Gastrocnemius medialis (tissue), 4 donors: Measurements from ENCODE around the gene HBS1L. TPM values are rescaled to one million over a fixed set of nuclear protein-coding genes. Genes with fewer than 3 reads are reported as not detected.

Experiments
- ATAC-seq, 2 donors: fragments of 150-250 bp; one replicate each; pipeline ENCODE4 v1.9.1; 2016
- DNase-seq, 2 donors: peaks; one replicate each; pipeline ENCODE4 v3.0.0-alpha.2; 2019
- H3K27ac ChIP-seq, 4 donors: fragments of 200-600 bp; sonication (generic); 1 replicate in 1 of 4; 2 replicates in 3 of 4; pipeline ENCODE4 v1.5.1; 2016 to 2018; ENCODE audit warnings: mild to moderate bottlenecking in 2 of 4, moderate library complexity in 1 of 4
- H3K27me3 ChIP-seq, 3 donors: fragments of 200-600 bp; sonication (generic) in 2 of 3; 1 replicate in 1 of 3; 2 replicates in 2 of 3; pipeline versions ENCODE4 v1.5.1 to v1.6.0; 2016 to 2019; ENCODE audit warnings: mild to moderate bottlenecking in 1 of 3, moderate library complexity in 1 of 3
- H3K36me3 ChIP-seq, 2 donors: fragments of 200-600 bp; sonication (generic) in 1 of 2; one replicate each; pipeline ENCODE4 v1.5.1; 2017 to 2018
- H3K4me1 ChIP-seq, 2 donors: fragments of 200-600 bp; sonication (generic) in 1 of 2; one replicate each; pipeline ENCODE4 v1.5.1; 2016 to 2017; ENCODE audit warnings: mild to moderate bottlenecking in 2 of 2
- H3K4me3 ChIP-seq, 4 donors: fragments of 200-600 bp; sonication (generic) in 3 of 4; 1 replicate in 1 of 4; 2 replicates in 3 of 4; pipeline ENCODE4 v1.5.1; 2016 to 2019; ENCODE audit warnings: mild to moderate bottlenecking in 2 of 4
- H3K9me3 ChIP-seq, 3 donors: fragments of 200-600 bp; sonication (generic) in 2 of 3; 1 replicate in 1 of 3; 2 replicates in 2 of 3; pipeline ENCODE4 v1.5.1; 2016 to 2019
- POLR2A ChIP-seq, 2 donors: fragments of 450-650 bp; IDR thresholded peaks; one replicate each; pipeline ENCODE4 v1.6.1; 2017; ENCODE audit warnings: antibody characterized with exemption in 2 of 2, mild to moderate bottlenecking in 2 of 2, moderate library complexity in 2 of 2
- in situ Hi-C, 4 donors: fragments of 200-750 bp; cut with MboI; loops; one replicate each; pipeline versions ENCODE4 v1.15.0 to v1.8.0; 2017; ENCODE audit warnings: low sequenced_read_pairs in 4 of 4
- intact Hi-C: fragments of 100-400 bp; cut with DNase I; formaldehyde crosslinking; loops from one replicate; pipeline ENCODE4 v1.15.1; 2023; ENCODE audit warnings: low total_unique reads
- total RNA-seq, 4 donors: library from RNA; depleted of rRNA; stranded (reverse); fragments of >200 nt; gene quantifications; one replicate each; pipeline versions ENCODE4 v1.1.0 to v1.2.3, GENCODE V29; 2016
- TF ChIP-seq, protein P1 (sequence below), 5 experiments: fragments of 450-650 bp in 3 of 5; fragments of 200-600 bp in 2 of 5; sonication (generic) in 2 of 5; IDR thresholded peaks in 4 of 5; conservative IDR thresholded peaks in 1 of 5; 1 replicate in 4 of 5; 2 replicates in 1 of 5; pipeline ENCODE4 v1.5.1; 2016 to 2019; ENCODE audit warnings: antibody characterized with exemption in 5 of 5, mild to moderate bottlenecking in 3 of 5, moderate library complexity in 3 of 5

The HBS1L gene
- total RNA-seq, 4 donors from 2014 or later: 97.9 to 139 (median 120) TPM

DNA sequence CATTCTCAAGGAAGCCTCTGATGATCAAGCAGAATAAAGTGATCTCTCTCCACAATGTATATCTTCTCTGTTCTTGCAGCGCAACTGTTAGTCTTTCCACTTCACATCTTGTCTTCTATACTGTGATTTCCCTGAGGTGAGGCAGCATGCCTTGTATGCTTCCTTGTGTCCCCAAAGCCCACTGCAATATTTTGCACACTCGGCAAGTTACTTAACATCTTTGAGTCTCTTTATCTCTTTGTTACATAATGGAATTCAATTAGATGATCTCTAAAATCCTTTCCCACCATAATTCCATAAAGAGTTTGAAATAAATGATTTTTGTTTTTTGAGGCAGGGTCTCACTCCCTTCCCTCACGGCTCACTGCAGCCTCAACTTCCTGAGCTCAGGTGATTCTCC, 64.4 kb downstream of the HBS1L start:
- in situ Hi-C loops: no loop called here
- intact Hi-C loops: no loop called here
- no peak for ATAC-seq
- Histone ChIP-seq H3K9me3 (no peaks in the 10 kb centered on the region), H3K36me3 (peaks cover 0 to 68% of the 10 kb centered on the region in 2 donors), H3K27me3 (no peaks in the 10 kb centered on the region), H3K4me3 (no peak overlapping the region), H3K27ac (no peak overlapping the region), H3K4me1 (no peaks in the 10 kb centered on the region)
- TF ChIP-seq POLR2A (IDR thresholded peaks at IDR 0.05): no peak
- TF ChIP-seq, protein P1, sequence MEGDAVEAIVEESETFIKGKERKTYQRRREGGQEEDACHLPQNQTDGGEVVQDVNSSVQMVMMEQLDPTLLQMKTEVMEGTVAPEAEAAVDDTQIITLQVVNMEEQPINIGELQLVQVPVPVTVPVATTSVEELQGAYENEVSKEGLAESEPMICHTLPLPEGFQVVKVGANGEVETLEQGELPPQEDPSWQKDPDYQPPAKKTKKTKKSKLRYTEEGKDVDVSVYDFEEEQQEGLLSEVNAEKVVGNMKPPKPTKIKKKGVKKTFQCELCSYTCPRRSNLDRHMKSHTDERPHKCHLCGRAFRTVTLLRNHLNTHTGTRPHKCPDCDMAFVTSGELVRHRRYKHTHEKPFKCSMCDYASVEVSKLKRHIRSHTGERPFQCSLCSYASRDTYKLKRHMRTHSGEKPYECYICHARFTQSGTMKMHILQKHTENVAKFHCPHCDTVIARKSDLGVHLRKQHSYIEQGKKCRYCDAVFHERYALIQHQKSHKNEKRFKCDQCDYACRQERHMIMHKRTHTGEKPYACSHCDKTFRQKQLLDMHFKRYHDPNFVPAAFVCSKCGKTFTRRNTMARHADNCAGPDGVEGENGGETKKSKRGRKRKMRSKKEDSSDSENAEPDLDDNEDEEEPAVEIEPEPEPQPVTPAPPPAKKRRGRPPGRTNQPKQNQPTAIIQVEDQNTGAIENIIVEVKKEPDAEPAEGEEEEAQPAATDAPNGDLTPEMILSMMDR (IDR thresholded peaks at IDR 0.05 in 4 of 5, conservative IDR thresholded peaks at IDR 0.05 in 1 of 5): no peak
- no peak for DNase-seq

DNA sequence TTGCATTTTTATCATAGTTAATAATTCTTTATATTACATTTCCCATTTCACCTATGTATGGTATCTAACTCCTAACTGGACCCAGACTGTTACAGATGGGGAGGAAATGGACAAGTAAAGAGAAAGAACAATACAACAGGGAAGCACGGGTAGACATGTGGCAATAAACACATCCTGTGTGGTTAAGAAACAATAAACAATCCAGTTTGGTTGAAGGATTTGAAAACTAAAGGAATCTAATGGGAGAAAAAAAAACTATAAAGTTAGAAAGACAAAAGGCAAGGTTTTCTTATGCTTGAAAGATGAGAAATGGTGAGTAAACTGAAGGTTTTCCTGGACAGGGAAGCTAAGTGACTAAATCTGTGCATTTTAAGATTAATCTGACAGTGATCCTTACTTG, 69.8 kb downstream of the HBS1L start:
- in situ Hi-C loops (no loop called here), intact Hi-C loops (no loop called here)
- Histone ChIP-seq H3K27me3 (no peaks in the 10 kb centered on the region), H3K4me3 (no peak overlapping the region), H3K27ac (no peak overlapping the region), H3K9me3 (no peaks in the 10 kb centered on the region), H3K4me1 (no peaks in the 10 kb centered on the region), H3K36me3 (peaks cover 0 to 58% of the 10 kb centered on the region in 2 donors)
- ATAC-seq (no peak), DNase-seq (no peak)
- TF ChIP-seq, protein P1 (IDR thresholded peaks at IDR 0.05 in 4 of 5, conservative IDR thresholded peaks at IDR 0.05 in 1 of 5): no peak
- TF ChIP-seq POLR2A (IDR thresholded peaks at IDR 0.05): no peak

DNA sequence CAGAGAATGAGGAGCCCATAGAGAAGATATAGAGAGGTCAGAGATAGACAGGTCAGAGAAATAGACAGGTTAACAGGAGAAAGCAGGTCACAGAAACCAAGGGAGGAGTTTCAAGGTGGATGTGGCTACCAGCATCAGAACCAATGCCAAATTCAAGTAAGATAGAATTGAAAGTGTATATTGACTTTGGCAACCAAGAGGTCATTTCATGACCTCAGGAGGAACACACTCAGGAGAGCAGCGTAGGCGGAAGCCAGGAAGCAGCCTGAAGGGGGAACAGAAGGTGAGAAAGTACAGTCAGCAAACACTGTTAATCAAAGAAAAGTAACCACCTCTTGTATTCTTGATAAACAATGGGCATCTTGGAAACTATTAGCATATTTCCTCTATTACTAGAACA, 70.8 kb downstream of the HBS1L start:
- in situ Hi-C loops: no loop called here
- peaks cover 0 to 64% of the 10 kb centered on the region in 2 donors for H3K36me3 ChIP-seq
- intact Hi-C loops: no loop called here
- no peaks in the 10 kb centered on the region for H3K9me3 ChIP-seq
- no peak for DNase-seq
- no peaks in the 10 kb centered on the region for H3K4me1 ChIP-seq
- TF ChIP-seq, protein P1 (IDR thresholded peaks at IDR 0.05 in 4 of 5, conservative IDR thresholded peaks at IDR 0.05 in 1 of 5): no peak
- no peak for TF ChIP-seq POLR2A (IDR thresholded peaks at IDR 0.05)
- no peak for ATAC-seq
- H3K4me3 ChIP-seq: no peak overlapping the region
- no peak overlapping the region for H3K27ac ChIP-seq
- no peaks in the 10 kb centered on the region for H3K27me3 ChIP-seq

DNA sequence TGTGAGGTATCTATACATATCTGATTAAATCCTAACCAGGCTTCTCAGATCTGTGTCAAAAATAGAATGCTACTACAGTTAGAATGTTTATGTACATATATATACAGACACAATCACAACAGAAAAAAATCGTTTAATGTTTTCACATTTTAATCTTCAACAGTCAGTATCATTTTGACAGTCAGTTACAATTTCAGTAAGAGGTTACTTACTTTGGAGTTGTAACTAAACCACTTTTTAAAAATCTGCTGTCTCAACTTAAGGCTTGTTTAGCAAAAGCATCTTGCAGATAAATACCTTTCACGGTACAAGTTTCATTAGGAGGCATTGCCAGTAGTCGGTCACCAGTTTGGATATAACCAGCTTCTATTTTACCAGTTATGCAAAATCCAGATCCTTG, 72.5 kb downstream of the HBS1L start:
- Histone ChIP-seq H3K36me3 (peaks cover 0 to 69% of the 10 kb centered on the region in 2 donors), H3K9me3 (no peaks in the 10 kb centered on the region), H3K4me1 (no peaks in the 10 kb centered on the region), H3K27me3 (no peaks in the 10 kb centered on the region), H3K27ac (no peak overlapping the region), H3K4me3 (no peak overlapping the region)
- DNase-seq (no peak), ATAC-seq (no peak)
- no peak for TF ChIP-seq POLR2A (IDR thresholded peaks at IDR 0.05)
- TF ChIP-seq, protein P1 (IDR thresholded peaks at IDR 0.05 in 4 of 5, conservative IDR thresholded peaks at IDR 0.05 in 1 of 5): no peak
- intact Hi-C loops (no loop called here), in situ Hi-C loops (no loop called here)

DNA sequence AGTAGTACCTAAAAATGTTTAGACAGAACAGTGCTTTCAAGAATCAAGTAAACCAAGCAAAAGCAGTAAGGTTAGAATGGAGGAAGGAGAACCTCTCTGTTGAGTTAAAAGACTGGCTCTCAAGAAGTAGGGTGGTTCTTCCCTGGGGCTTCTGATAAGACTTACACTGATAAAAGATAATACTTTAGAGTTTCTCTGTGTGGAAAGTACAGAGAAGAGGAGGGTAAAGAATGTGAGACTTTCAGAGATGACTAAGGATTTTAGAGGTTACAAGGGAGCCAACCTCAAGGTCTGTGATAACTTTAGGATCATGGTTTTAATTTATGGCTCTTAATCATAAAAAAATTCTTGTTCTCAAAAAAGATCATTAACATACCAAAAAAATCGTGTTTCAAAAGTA, 73.8 kb downstream of the HBS1L start:
- intact Hi-C loops: no loop called here

More for the DNA sequence above, 73.8 kb downstream of the HBS1L start:
- in situ Hi-C loops: no loop called here
- no peak overlapping the region for H3K4me3 ChIP-seq
- no peak for TF ChIP-seq POLR2A (IDR thresholded peaks at IDR 0.05)
- TF ChIP-seq, protein P1 (IDR thresholded peaks at IDR 0.05 in 4 of 5, conservative IDR thresholded peaks at IDR 0.05 in 1 of 5): no peak
- no peaks in the 10 kb centered on the region for H3K4me1 ChIP-seq
- no peaks in the 10 kb centered on the region for H3K27me3 ChIP-seq
- no peak overlapping the region for H3K27ac ChIP-seq
- no peak for ATAC-seq
- no peaks in the 10 kb centered on the region for H3K9me3 ChIP-seq
- peaks cover 0 to 55% of the 10 kb centered on the region in 2 donors for H3K36me3 ChIP-seq
- no peak for DNase-seq
